Mesendoderm (in vitro differentiated cells): ENCODE data around the gene TNIK.

Experiments used
- DNase-seq: peaks from one replicate; pipeline ENCODE4 v3.0.0; 2013
- H2AK5ac ChIP-seq: 2 replicates; pipeline ENCODE4 v1.6.1; 2013; ENCODE audit warnings: low read length, inconsistent platforms
- H2BK120ac ChIP-seq: 2 replicates; pipeline ENCODE4 v1.6.1; 2013; ENCODE audit warnings: low read depth, mild to moderate bottlenecking, low read length, moderate library complexity, mixed read lengths
- H2BK15ac ChIP-seq: replicated peaks from 2 replicates; pipeline ENCODE4 v1.6.1; 2013; ENCODE audit warnings: low read depth, mild to moderate bottlenecking, moderate library complexity
- H2BK5ac ChIP-seq: 2 replicates; pipeline ENCODE4 v1.6.1; 2013; ENCODE audit warnings: low read length, inconsistent platforms
- H3K18ac ChIP-seq: 2 replicates; pipeline ENCODE4 v1.6.1; 2013; ENCODE audit warnings: mild to moderate bottlenecking, low read length, mixed read lengths
- H3K23ac ChIP-seq: one replicate; pipeline ENCODE4 v1.6.1; 2013; ENCODE audit warnings: low read length
- H3K27ac ChIP-seq: 2 replicates; pipeline ENCODE4 v1.5.1; 2013; ENCODE audit warnings: low read depth, mild to moderate bottlenecking, inconsistent platforms, low read length, moderate library complexity
- H3K27me3 ChIP-seq: 2 replicates; pipeline ENCODE4 v1.6.1; 2013; ENCODE audit warnings: low read length, control low read depth, mild to moderate bottlenecking, inconsistent platforms; ENCODE audit not compliant: insufficient read depth, poor library complexity
- H3K36me3 ChIP-seq: 2 replicates; pipeline ENCODE4 v1.6.1; 2013; ENCODE audit warnings: low read length, inconsistent platforms; ENCODE audit not compliant: control insufficient read depth, insufficient read depth
- H3K4ac ChIP-seq: one replicate; pipeline ENCODE4 v1.6.1; 2013; ENCODE audit warnings: low read depth, mild to moderate bottlenecking, low read length, moderate library complexity
- H3K4me1 ChIP-seq: 2 replicates; pipeline ENCODE4 v1.6.1; 2013; ENCODE audit warnings: low read depth, low read length, inconsistent platforms; ENCODE audit not compliant: control insufficient read depth
- H3K4me2 ChIP-seq: 2 replicates; pipeline ENCODE4 v1.6.1; 2013; ENCODE audit warnings: low read length
- H3K4me3 ChIP-seq: 2 replicates; pipeline ENCODE4 v1.5.1; 2013; ENCODE audit warnings: mild to moderate bottlenecking, low read length
- H3K56ac ChIP-seq: one replicate; pipeline ENCODE4 v1.6.1; 2013; ENCODE audit warnings: low read length
- H3K79me1 ChIP-seq: 2 replicates; pipeline ENCODE4 v1.6.1; 2013; ENCODE audit warnings: low read length, inconsistent platforms
- H3K79me2 ChIP-seq: 2 replicates; pipeline ENCODE4 v1.6.1; 2013; ENCODE audit warnings: mild to moderate bottlenecking, low read length; ENCODE audit not compliant: control insufficient read depth, insufficient read depth
- H3K9ac ChIP-seq: 2 replicates; pipeline ENCODE4 v1.6.1; 2013; ENCODE audit warnings: low read length, inconsistent platforms
- H4K5ac ChIP-seq: one replicate; pipeline ENCODE4 v1.6.1; 2013; ENCODE audit warnings: low read length
- H4K8ac ChIP-seq: one replicate; pipeline ENCODE4 v1.6.1; 2013; ENCODE audit warnings: low read depth, mild to moderate bottlenecking, control low read depth, low read length, moderate library complexity
- WGBS: extraction: QIAGEN DNeasy Blood & Tissue Kit; methylation state at CpG from one replicate; pipeline ENCODE4 v1.1.7; 2013; ENCODE audit warnings: low lambda C conversion rate, missing lambda C conversion rate; ENCODE audit not compliant: insufficient coverage; ENCODE audit errors: extremely low coverage; 5-methylcytosine and 5-hydroxymethylcytosine counted together

Gene TNIK

DNA sequence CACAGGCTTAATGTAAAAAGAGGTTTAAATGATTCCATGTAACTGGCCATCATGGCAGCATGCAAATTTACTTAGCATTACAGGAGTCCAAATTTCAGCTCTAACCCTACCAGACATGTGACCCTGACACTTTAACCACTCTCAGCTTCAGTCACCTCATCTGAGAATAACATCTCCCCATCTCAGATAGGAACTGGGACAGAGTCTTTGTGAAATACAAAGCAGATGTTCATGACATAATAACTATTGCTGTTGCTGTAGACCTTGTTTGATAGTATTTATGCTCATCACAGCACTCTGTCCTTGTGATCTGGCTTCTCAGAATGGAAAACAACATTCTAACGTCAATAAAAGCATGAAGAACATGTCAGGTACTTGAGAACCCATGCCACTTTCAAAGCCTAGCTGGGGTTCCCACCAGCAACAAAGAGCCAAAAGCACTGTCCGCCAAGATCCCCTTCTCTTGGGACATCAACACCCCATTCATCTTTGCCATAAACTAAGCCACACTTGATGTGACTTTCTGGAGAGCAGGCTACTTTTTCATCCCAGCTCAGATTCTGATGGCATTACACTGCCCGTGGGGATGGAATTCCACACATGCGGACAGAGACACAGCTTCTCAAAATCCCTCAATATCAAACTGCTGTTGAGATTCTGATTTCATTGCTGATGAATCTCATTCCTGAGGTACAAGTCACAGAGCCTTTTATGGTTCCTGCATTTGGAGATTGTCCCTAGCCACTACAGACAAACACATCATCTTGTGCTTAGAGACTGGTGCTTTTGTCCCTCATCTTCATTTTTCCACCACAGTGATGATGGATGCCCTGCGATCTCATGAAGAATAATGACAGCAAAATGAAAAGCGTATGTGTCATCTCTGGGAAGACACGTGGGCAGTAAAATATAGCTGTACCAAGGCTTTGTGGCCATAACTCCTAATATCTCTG is 202.7 kb downstream of the TNIK start:
- Histone ChIP-seq H2BK5ac (no peak overlapping the region), H2BK120ac (no peak overlapping the region), H3K56ac (no peak overlapping the region), H3K79me2 (no peaks in the 10 kb centered on the region), H3K23ac (no peak overlapping the region), H4K8ac (no peak overlapping the region), H4K5ac (no peak overlapping the region), H2AK5ac (no peak overlapping the region), H3K9ac (no peak overlapping the region), H3K27ac (no peak overlapping the region), H3K36me3 (no peaks in the 10 kb centered on the region), H2BK15ac (no peak overlapping the region), H3K4me3 (no peak overlapping the region), H3K18ac (no peak overlapping the region), H3K4ac (no peak overlapping the region), H3K4me2 (no peak overlapping the region), H3K27me3 (no peaks in the 10 kb centered on the region), H3K4me1 (no peaks in the 10 kb centered on the region), H3K79me1 (no peaks in the 10 kb centered on the region)
- no CpG with 5 or more reads among the region's 7 CpGs for WGBS
- peak; percentile 32 for DNase-seq

DNA sequence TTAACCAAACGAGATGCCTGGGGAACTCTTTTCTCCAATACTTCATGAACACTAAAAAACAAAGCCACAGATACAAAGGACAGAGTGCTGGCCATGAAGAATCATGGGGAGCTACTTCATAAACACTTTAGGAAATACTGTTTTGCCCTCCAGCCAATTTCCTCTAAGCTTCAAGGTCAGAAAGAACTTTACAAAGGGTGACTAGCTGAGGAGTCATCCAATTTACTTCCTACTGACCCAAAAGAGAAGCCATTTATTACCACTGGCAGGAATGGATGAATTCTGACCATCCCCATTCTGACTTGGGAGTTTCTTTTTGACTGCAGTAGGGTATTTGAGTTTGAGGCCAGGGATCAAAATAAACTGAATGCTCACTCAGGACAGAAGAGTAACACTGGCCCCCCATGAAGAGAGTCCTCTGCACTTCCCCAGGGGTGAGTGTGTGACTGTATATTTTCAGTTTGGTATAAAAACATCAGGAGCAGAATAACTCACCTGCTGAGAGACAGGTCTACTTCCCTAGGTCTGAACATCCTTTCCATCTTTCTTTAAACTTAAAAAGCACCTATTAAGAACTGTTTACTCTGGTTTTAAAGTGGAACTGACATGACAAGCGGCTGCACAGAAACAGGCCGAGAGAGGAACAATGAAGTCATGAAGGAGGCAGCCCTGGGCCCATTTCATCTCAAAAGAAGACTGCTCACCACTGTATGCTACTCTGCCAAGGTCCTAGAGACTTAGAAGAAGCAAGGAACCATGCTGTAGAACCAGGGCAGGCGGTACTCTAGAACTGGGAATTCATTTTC is 203.6 kb downstream of the TNIK start:
- Histone ChIP-seq H3K23ac (no peak overlapping the region), H3K36me3 (no peaks in the 10 kb centered on the region), H3K4ac (no peak overlapping the region), H3K9ac (no peak overlapping the region), H3K4me1 (no peaks in the 10 kb centered on the region), H4K8ac (no peak overlapping the region), H3K4me2 (no peak overlapping the region), H2BK120ac (no peak overlapping the region), H2AK5ac (no peak overlapping the region), H3K79me2 (no peaks in the 10 kb centered on the region), H3K18ac (no peak overlapping the region), H3K27me3 (no peaks in the 10 kb centered on the region), H4K5ac (no peak overlapping the region), H2BK15ac (no peak overlapping the region), H3K27ac (no peak overlapping the region), H2BK5ac (no peak overlapping the region), H3K56ac (no peak overlapping the region), H3K4me3 (no peak overlapping the region), H3K79me1 (no peaks in the 10 kb centered on the region)
- WGBS, result no CpG with 5 or more reads among the region's 4 CpGs
- DNase-seq, result no peak

DNA sequence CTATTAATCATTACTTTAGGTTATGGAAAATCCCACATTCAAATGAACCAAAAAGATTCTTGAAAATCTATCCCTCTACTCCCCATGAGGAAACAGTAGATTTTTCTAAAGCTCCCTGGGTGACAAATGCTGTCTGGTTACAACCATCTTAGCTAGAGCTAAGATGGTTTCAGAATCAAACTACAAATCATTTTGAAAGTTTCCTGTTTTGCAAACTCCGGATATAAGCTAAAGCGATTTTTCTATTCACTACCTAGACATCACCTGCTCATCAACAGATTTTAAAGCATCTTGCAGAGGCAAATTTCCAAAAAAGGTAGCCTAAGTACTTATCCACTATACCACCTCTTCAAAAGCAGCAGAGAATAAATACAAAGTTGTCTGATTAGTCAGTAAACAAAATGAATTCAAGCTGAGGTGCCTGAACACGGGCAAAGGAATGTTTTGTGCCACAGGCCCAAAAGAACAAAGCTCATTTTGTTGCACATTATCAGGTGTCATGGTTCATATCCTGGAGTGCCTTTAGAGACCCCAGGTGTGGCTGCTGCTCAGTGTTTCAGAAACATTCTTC is 204.9 kb downstream of the TNIK start:
- no CpG with 5 or more reads among the region's 3 CpGs for WGBS

DNA sequence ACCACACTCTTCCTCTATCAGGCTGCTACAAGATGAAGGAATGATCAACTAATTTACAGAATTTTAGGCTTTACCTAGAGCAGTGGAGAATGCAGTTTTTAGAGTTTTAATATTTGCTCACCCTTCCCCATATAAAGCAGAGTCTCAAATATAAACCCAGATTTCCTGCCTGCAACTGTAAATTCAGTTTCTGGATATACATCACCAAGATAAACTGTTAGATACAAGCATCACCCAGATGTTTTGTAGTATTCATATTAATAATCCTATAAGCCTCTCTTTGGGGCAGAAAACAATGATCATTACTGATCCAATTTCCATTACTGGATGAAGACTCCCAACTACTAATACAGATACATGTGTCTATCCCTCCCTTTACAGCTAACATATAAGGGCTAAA is 205.9 kb downstream of the TNIK start:
- no peaks in the 10 kb centered on the region for H3K79me1 ChIP-seq
- no peak overlapping the region for H3K27ac ChIP-seq
- H4K8ac ChIP-seq, result no peak overlapping the region
- H4K5ac ChIP-seq, result no peak overlapping the region
- no peak for DNase-seq
- no peak overlapping the region for H2BK5ac ChIP-seq
- H3K23ac ChIP-seq, result no peak overlapping the region
- H3K4me1 ChIP-seq, result no peaks in the 10 kb centered on the region
- no peak overlapping the region for H2BK120ac ChIP-seq
- no peak overlapping the region for H3K9ac ChIP-seq
- H3K18ac ChIP-seq, result no peak overlapping the region
- H2BK15ac ChIP-seq, result no peak overlapping the region
- H3K56ac ChIP-seq, result no peak overlapping the region
- H2AK5ac ChIP-seq, result no peak overlapping the region
- no peaks in the 10 kb centered on the region for H3K79me2 ChIP-seq
- no peak overlapping the region for H3K4ac ChIP-seq
- H3K36me3 ChIP-seq, result no peaks in the 10 kb centered on the region
- no peaks in the 10 kb centered on the region for H3K27me3 ChIP-seq
- no peak overlapping the region for H3K4me2 ChIP-seq
- H3K4me3 ChIP-seq, result no peak overlapping the region

More for the DNA sequence above, 204.9 kb downstream of the TNIK start:
- H3K4ac ChIP-seq, result no peak overlapping the region
- no peak overlapping the region for H3K23ac ChIP-seq
- no peak overlapping the region for H3K56ac ChIP-seq
- no peaks in the 10 kb centered on the region for H3K79me2 ChIP-seq
- no peak overlapping the region for H3K4me2 ChIP-seq
- H2BK5ac ChIP-seq, result no peak overlapping the region
- no peak overlapping the region for H2BK15ac ChIP-seq
- no peak overlapping the region for H3K27ac ChIP-seq
- no peak overlapping the region for H2BK120ac ChIP-seq
- H3K27me3 ChIP-seq, result no peaks in the 10 kb centered on the region
- H3K4me1 ChIP-seq, result no peaks in the 10 kb centered on the region
- H4K5ac ChIP-seq, result no peak overlapping the region
- H3K9ac ChIP-seq, result no peak overlapping the region
- H2AK5ac ChIP-seq, result no peak overlapping the region
- H3K4me3 ChIP-seq, result no peak overlapping the region
- H3K18ac ChIP-seq, result no peak overlapping the region
- no peaks in the 10 kb centered on the region for H3K79me1 ChIP-seq
- no peak overlapping the region for H4K8ac ChIP-seq
- H3K36me3 ChIP-seq, result no peaks in the 10 kb centered on the region
- peak; percentile 31 for DNase-seq

DNA sequence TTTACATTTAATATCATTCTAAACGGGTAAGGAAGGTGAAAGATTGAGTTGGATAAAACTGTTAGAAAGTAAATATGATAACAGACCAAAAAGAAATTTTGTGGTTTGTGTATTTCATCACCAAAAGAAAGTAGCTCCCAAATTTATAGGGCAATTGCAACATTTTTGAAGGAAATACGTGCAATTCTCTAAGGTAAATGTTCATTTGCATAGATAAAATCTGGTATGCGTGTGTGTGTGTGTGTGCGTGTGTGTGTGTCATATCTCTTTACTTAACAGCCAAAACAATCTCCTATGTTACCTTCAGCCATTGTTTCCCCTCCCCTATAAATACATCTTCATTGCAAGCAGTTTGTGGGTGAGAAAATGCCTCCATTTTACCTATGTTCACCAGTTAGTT is 208.4 kb downstream of the TNIK start:
- Histone ChIP-seq H3K79me2 (no peaks in the 10 kb centered on the region), H2AK5ac (no peak overlapping the region), H3K79me1 (no peaks in the 10 kb centered on the region), H4K8ac (no peak overlapping the region), H3K4ac (no peak overlapping the region), H3K9ac (no peak overlapping the region), H3K36me3 (no peaks in the 10 kb centered on the region), H2BK5ac (no peak overlapping the region), H3K4me1 (no peaks in the 10 kb centered on the region), H4K5ac (no peak overlapping the region), H3K27me3 (no peaks in the 10 kb centered on the region), H3K4me3 (no peak overlapping the region), H2BK120ac (no peak overlapping the region), H3K56ac (no peak overlapping the region), H3K27ac (no peak overlapping the region), H3K4me2 (no peak overlapping the region), H3K23ac (no peak overlapping the region), H3K18ac (no peak overlapping the region), H2BK15ac (no peak overlapping the region)
- 100% methylated on average over 1 of the region's 4 CpGs for WGBS
- DNase-seq, result peak; percentile 57
